MM.1S (cell line): ENCODE results near the gene KIF5A.

ENCODE experiments used
- EZH2 ChIP-seq: fragments of 300-600 bp; sonication (generic); optimal IDR thresholded peaks from 2 replicates; pipeline ENCODE3; 2017; ENCODE audit warnings: low read depth, mild to moderate bottlenecking, antibody characterized with exemption, low read length, mixed read lengths
- EZH2phosphoT487 ChIP-seq: fragments of 300-600 bp; sonication (generic); IDR thresholded peaks from 2 replicates; pipeline ENCODE4 v1.6.1; 2018; ENCODE audit warnings: antibody characterized with exemption, low read length
- TF ChIP-seq, protein P1 (sequence below): fragments of 300-600 bp; sonication (generic); IDR thresholded peaks from 2 replicates; pipeline ENCODE4 v1.5.1; 2016; ENCODE audit warnings: antibody characterized with exemption, low read length, mixed read lengths

GRCh38 chr12:57622293-57623245, 72.7 kb downstream of the KIF5A start:
- TF ChIP-seq, protein P1, sequence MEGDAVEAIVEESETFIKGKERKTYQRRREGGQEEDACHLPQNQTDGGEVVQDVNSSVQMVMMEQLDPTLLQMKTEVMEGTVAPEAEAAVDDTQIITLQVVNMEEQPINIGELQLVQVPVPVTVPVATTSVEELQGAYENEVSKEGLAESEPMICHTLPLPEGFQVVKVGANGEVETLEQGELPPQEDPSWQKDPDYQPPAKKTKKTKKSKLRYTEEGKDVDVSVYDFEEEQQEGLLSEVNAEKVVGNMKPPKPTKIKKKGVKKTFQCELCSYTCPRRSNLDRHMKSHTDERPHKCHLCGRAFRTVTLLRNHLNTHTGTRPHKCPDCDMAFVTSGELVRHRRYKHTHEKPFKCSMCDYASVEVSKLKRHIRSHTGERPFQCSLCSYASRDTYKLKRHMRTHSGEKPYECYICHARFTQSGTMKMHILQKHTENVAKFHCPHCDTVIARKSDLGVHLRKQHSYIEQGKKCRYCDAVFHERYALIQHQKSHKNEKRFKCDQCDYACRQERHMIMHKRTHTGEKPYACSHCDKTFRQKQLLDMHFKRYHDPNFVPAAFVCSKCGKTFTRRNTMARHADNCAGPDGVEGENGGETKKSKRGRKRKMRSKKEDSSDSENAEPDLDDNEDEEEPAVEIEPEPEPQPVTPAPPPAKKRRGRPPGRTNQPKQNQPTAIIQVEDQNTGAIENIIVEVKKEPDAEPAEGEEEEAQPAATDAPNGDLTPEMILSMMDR = no peak
- no peak for TF ChIP-seq EZH2
- no peak for TF ChIP-seq EZH2phosphoT487
